GM23338 (cell line): Measurements from ENCODE around the gene DPH6. TPM values are rescaled to one million over a fixed set of nuclear protein-coding genes. Genes with fewer than 3 reads are reported as not detected.

Experiments
- ATAC-seq: fragments of 200-7000 bp; cut with Tn5 transposase; 3 replicates; pipeline ENCODE4 v1.9.1; 2020
- DNase-seq: peaks from one replicate; pipeline ENCODE4 v3.0.0-alpha.2; 2015; ENCODE audit warnings: low spot score
- H2AFZ ChIP-seq: fragments of 200-600 bp; sonication (generic); 2 replicates; pipeline ENCODE4 v1.8.0; 2016; ENCODE audit warnings: antibody characterized with exemption, mild to moderate bottlenecking, moderate library complexity
- H3F3A ChIP-seq: fragments of 200-600 bp; sonication (generic); replicated peaks from 2 replicates; pipeline ENCODE4 v1.8.0; 2017; ENCODE audit warnings: antibody characterized with exemption, mixed run types, low read depth
- H3K27ac ChIP-seq: fragments of 200-600 bp; sonication (generic); 2 replicates; pipeline ENCODE4 v1.6.1; 2016; ENCODE audit warnings: low read depth
- H3K27me3 ChIP-seq: fragments of 200-600 bp; sonication (generic); 2 replicates; pipeline ENCODE4 v1.8.0; 2016; ENCODE audit warnings: mild to moderate bottlenecking, mixed run types, moderate library complexity; ENCODE audit not compliant: insufficient read depth
- H3K36me3 ChIP-seq: fragments of 200-600 bp; sonication (generic); 2 replicates; pipeline ENCODE4 v1.8.0; 2016; ENCODE audit warnings: mild to moderate bottlenecking; ENCODE audit not compliant: insufficient read depth
- H3K4me1 ChIP-seq: fragments of 200-600 bp; sonication (generic); 2 replicates; pipeline ENCODE4 v1.8.0; 2016; ENCODE audit warnings: mild to moderate bottlenecking, moderate library complexity; ENCODE audit not compliant: insufficient read depth
- H3K4me2 ChIP-seq: fragments of 200-600 bp; sonication (generic); 2 replicates; pipeline ENCODE4 v1.7.1; 2017; ENCODE audit warnings: mixed run types
- H3K4me3 ChIP-seq: fragments of 200-600 bp; sonication (generic); 2 replicates; pipeline ENCODE4 v1.6.1; 2016; ENCODE audit warnings: mixed run types
- H3K79me2 ChIP-seq: fragments of 200-600 bp; sonication (generic); replicated peaks from 2 replicates; pipeline ENCODE4 v1.8.0; 2017; ENCODE audit warnings: mild to moderate bottlenecking; ENCODE audit not compliant: insufficient read depth
- H3K9me2 ChIP-seq: fragments of 200-600 bp; sonication (generic); 2 replicates; pipeline ENCODE4 v1.8.0; 2017; ENCODE audit not compliant: insufficient read depth
- H4K20me1 ChIP-seq: fragments of 200-600 bp; sonication (generic); replicated peaks from 2 replicates; pipeline ENCODE4 v1.8.0; 2017; ENCODE audit warnings: mild to moderate bottlenecking; ENCODE audit not compliant: insufficient read depth
- H3K27ac Mint-ChIP-seq: 2 replicates; pipeline ENCODE4 v1.8.0; 2020; ENCODE audit warnings: inconsistent platforms, mild to moderate bottlenecking, moderate library complexity, mixed read lengths
- H3K27me3 Mint-ChIP-seq: 3 replicates; pipeline ENCODE4 v1.8.0; 2022; ENCODE audit warnings: low read depth, mild to moderate bottlenecking, moderate library complexity, mixed read lengths, inconsistent platforms; ENCODE audit not compliant: insufficient read depth, poor library complexity
- H3K36me3 Mint-ChIP-seq: 3 replicates; pipeline ENCODE4 v1.8.0; 2021; ENCODE audit warnings: low read depth, mild to moderate bottlenecking, inconsistent platforms, moderate library complexity, mixed read lengths
- H3K4me1 Mint-ChIP-seq: 3 replicates; pipeline ENCODE4 v1.8.0; 2020; ENCODE audit warnings: mild to moderate bottlenecking, inconsistent platforms, mixed read lengths
- H3K4me3 Mint-ChIP-seq: 3 replicates; pipeline ENCODE4 v1.8.0; 2021; ENCODE audit warnings: moderate library complexity, mild to moderate bottlenecking, inconsistent platforms, mixed read lengths
- H3K9me3 Mint-ChIP-seq: 3 replicates; pipeline ENCODE4 v1.8.0; 2020; ENCODE audit warnings: moderate library complexity, mild to moderate bottlenecking, inconsistent platforms, mixed read lengths
- CREB1 ChIP-seq: fragments of 250-450 bp; sonication (Bioruptor Pico); IDR thresholded peaks from 2 replicates; pipeline ENCODE4 v1.5.0; 2020; ENCODE audit warnings: low read depth, mild to moderate bottlenecking, moderate library complexity
- EZH2 ChIP-seq: fragments of 200-600 bp; sonication (generic); IDR thresholded peaks from one replicate; pipeline ENCODE4 v1.8.0; 2017; ENCODE audit warnings: antibody characterized with exemption, mild to moderate bottlenecking, low read depth; ENCODE audit not compliant: unreplicated experiment
- EZH2phosphoT487 ChIP-seq: fragments of 200-600 bp; sonication (generic); IDR thresholded peaks from one replicate; pipeline ENCODE4 v1.8.1; 2018; ENCODE audit warnings: antibody characterized with exemption; ENCODE audit not compliant: unreplicated experiment
- JUNB ChIP-seq: IDR thresholded peaks from one replicate; pipeline ENCODE4 v1.6.1; 2016; ENCODE audit warnings: antibody characterized with exemption; ENCODE audit not compliant: unreplicated experiment
- NANOG ChIP-seq: IDR thresholded peaks from 2 replicates; pipeline ENCODE4 v1.6.1; 2016; ENCODE audit warnings: antibody characterized with exemption, borderline replicate concordance
- POLR2AphosphoS5 ChIP-seq: IDR thresholded peaks from 2 replicates; pipeline ENCODE4 v1.6.1; 2016; ENCODE audit warnings: antibody characterized with exemption, low read depth
- STAT1 ChIP-seq: IDR thresholded peaks from one replicate; pipeline ENCODE4 v1.6.1; 2016; ENCODE audit warnings: antibody characterized with exemption; ENCODE audit not compliant: unreplicated experiment
- ZNF114 ChIP-seq: fragments of 250-450 bp; sonication (Bioruptor Pico); IDR thresholded peaks from 2 replicates; pipeline ENCODE4 v1.5.0; 2020; ENCODE audit warnings: mild to moderate bottlenecking, moderate library complexity
- ZNF331 ChIP-seq: fragments of 250-450 bp; sonication (Bioruptor Pico); IDR thresholded peaks from 2 replicates; pipeline ENCODE4 v1.5.0; 2020; ENCODE audit warnings: low read depth, mild to moderate bottlenecking, moderate library complexity
- polyA plus RNA-seq: library from polyadenylated mRNA; unstranded; fragments of >200 nt; fragmentation: Nextera tagmentation; extraction: Ambion mirVana; gene quantifications from 2 replicates; pipeline ENCODE4 v1.2.1, GENCODE V29; 2016
- total RNA-seq: library from RNA; depleted of rRNA; stranded (reverse); fragments of >200 nt; shearing (Covaris generic); gene quantifications from 2 replicates; pipeline ENCODE4 v1.2.3, GENCODE V29; 2014
- TF ChIP-seq, protein P1 (sequence below), 2 experiments: fragments of 200-600 bp in 1 of 2; sonication (generic) in 1 of 2; conservative IDR thresholded peaks; 2 replicates each; pipeline versions ENCODE4 v1.5.1 to v1.6.1; 2016 to 2017; ENCODE audit warnings: antibody characterized with exemption in 2 of 2, low read depth in 2 of 2, mild to moderate bottlenecking in 2 of 2, moderate library complexity in 1 of 2
- TF ChIP-seq, protein P2 (sequence below): IDR thresholded peaks from one replicate; pipeline ENCODE4 v1.6.1; 2018; ENCODE audit warnings: antibody characterized with exemption; ENCODE audit not compliant: unreplicated experiment
- TF ChIP-seq, protein P3 (sequence below): fragments of 250-450 bp; sonication (Bioruptor Pico); IDR thresholded peaks from 2 replicates; pipeline ENCODE4 v1.5.0; 2020; ENCODE audit warnings: mild to moderate bottlenecking, moderate library complexity
- TF ChIP-seq, protein P4 (sequence below): IDR thresholded peaks from 2 replicates; pipeline ENCODE4 v1.6.1; 2016; ENCODE audit warnings: antibody characterized with exemption

DPH6 gene
- total and polyA plus RNA-seq, 2 experiments from 2014 or later = 37.9 to 46.9 TPM

DNA sequence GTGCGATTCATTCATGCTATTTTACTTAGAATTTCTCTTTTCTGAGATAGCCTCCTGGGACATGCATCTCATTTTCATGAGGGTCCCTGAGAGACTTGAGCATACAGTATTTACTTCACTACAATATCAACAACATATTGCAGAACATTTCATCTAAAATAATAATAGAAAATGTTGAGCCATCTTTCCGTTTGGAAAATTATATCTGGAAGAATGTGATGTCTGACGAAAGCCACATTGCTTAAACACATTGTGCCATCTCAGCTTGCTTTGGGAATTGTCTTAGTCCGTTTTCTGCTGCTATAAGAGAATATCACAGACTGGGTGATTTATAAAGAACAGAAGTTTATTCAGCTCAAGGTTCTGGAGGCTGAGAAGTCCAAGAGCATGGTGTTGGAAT, 55.5 kb downstream of the DPH6 start:
- no peak overlapping the region for H3K4me2 ChIP-seq
- no peak overlapping the region for H3K4me3 ChIP-seq
- no peaks in the 10 kb centered on the region for H3K4me1 Mint-ChIP-seq
- no peaks in the 10 kb centered on the region for H3F3A ChIP-seq
- TF ChIP-seq EZH2 (no peak), STAT1 (no peak), ZNF331 (CRISPR knock-in tag) (no peak), POLR2AphosphoS5 (no peak), JUNB (no peak), CREB1 (CRISPR knock-in tag) (no peak), ZNF114 (CRISPR knock-in tag) (no peak), NANOG (no peak), EZH2phosphoT487 (no peak)
- TF ChIP-seq, protein P1, sequence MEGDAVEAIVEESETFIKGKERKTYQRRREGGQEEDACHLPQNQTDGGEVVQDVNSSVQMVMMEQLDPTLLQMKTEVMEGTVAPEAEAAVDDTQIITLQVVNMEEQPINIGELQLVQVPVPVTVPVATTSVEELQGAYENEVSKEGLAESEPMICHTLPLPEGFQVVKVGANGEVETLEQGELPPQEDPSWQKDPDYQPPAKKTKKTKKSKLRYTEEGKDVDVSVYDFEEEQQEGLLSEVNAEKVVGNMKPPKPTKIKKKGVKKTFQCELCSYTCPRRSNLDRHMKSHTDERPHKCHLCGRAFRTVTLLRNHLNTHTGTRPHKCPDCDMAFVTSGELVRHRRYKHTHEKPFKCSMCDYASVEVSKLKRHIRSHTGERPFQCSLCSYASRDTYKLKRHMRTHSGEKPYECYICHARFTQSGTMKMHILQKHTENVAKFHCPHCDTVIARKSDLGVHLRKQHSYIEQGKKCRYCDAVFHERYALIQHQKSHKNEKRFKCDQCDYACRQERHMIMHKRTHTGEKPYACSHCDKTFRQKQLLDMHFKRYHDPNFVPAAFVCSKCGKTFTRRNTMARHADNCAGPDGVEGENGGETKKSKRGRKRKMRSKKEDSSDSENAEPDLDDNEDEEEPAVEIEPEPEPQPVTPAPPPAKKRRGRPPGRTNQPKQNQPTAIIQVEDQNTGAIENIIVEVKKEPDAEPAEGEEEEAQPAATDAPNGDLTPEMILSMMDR (conservative IDR thresholded peaks at IDR 0.05; ENCODE audit: low read depth in 2 of 2) = no peak
- TF ChIP-seq, protein P2, sequence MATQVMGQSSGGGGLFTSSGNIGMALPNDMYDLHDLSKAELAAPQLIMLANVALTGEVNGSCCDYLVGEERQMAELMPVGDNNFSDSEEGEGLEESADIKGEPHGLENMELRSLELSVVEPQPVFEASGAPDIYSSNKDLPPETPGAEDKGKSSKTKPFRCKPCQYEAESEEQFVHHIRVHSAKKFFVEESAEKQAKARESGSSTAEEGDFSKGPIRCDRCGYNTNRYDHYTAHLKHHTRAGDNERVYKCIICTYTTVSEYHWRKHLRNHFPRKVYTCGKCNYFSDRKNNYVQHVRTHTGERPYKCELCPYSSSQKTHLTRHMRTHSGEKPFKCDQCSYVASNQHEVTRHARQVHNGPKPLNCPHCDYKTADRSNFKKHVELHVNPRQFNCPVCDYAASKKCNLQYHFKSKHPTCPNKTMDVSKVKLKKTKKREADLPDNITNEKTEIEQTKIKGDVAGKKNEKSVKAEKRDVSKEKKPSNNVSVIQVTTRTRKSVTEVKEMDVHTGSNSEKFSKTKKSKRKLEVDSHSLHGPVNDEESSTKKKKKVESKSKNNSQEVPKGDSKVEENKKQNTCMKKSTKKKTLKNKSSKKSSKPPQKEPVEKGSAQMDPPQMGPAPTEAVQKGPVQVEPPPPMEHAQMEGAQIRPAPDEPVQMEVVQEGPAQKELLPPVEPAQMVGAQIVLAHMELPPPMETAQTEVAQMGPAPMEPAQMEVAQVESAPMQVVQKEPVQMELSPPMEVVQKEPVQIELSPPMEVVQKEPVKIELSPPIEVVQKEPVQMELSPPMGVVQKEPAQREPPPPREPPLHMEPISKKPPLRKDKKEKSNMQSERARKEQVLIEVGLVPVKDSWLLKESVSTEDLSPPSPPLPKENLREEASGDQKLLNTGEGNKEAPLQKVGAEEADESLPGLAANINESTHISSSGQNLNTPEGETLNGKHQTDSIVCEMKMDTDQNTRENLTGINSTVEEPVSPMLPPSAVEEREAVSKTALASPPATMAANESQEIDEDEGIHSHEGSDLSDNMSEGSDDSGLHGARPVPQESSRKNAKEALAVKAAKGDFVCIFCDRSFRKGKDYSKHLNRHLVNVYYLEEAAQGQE = no peak
- TF ChIP-seq, protein P3, sequence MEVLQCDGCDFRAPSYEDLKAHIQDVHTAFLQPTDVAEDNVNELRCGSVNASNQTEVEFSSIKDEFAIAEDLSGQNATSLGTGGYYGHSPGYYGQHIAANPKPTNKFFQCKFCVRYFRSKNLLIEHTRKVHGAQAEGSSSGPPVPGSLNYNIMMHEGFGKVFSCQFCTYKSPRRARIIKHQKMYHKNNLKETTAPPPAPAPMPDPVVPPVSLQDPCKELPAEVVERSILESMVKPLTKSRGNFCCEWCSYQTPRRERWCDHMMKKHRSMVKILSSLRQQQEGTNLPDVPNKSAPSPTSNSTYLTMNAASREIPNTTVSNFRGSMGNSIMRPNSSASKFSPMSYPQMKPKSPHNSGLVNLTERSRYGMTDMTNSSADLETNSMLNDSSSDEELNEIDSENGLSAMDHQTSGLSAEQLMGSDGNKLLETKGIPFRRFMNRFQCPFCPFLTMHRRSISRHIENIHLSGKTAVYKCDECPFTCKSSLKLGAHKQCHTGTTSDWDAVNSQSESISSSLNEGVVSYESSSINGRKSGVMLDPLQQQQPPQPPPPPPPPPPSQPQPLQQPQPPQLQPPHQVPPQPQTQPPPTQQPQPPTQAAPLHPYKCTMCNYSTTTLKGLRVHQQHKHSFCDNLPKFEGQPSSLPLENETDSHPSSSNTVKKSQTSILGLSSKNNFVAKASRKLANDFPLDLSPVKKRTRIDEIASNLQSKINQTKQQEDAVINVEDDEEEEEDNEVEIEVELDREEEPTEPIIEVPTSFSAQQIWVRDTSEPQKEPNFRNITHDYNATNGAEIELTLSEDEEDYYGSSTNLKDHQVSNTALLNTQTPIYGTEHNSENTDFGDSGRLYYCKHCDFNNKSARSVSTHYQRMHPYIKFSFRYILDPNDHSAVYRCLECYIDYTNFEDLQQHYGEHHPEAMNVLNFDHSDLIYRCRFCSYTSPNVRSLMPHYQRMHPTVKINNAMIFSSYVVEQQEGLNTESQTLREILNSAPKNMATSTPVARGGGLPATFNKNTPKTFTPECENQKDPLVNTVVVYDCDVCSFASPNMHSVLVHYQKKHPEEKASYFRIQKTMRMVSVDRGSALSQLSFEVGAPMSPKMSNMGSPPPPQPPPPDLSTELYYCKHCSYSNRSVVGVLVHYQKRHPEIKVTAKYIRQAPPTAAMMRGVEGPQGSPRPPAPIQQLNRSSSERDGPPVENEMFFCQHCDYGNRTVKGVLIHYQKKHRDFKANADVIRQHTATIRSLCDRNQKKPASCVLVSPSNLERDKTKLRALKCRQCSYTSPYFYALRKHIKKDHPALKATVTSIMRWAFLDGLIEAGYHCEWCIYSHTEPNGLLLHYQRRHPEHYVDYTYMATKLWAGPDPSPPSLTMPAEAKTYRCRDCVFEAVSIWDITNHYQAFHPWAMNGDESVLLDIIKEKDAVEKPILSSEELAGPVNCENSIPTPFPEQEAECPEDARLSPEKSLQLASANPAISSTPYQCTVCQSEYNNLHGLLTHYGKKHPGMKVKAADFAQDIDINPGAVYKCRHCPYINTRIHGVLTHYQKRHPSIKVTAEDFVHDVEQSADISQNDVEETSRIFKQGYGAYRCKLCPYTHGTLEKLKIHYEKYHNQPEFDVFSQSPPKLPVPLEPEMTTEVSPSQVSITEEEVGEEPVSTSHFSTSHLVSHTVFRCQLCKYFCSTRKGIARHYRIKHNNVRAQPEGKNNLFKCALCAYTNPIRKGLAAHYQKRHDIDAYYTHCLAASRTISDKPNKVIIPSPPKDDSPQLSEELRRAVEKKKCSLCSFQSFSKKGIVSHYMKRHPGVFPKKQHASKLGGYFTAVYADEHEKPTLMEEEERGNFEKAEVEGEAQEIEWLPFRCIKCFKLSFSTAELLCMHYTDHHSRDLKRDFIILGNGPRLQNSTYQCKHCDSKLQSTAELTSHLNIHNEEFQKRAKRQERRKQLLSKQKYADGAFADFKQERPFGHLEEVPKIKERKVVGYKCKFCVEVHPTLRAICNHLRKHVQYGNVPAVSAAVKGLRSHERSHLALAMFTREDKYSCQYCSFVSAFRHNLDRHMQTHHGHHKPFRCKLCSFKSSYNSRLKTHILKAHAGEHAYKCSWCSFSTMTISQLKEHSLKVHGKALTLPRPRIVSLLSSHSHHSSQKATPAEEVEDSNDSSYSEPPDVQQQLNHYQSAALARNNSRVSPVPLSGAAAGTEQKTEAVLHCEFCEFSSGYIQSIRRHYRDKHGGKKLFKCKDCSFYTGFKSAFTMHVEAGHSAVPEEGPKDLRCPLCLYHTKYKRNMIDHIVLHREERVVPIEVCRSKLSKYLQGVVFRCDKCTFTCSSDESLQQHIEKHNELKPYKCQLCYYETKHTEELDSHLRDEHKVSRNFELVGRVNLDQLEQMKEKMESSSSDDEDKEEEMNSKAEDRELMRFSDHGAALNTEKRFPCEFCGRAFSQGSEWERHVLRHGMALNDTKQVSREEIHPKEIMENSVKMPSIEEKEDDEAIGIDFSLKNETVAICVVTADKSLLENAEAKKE (CRISPR knock-in tag) = no peak
- TF ChIP-seq, protein P4, sequence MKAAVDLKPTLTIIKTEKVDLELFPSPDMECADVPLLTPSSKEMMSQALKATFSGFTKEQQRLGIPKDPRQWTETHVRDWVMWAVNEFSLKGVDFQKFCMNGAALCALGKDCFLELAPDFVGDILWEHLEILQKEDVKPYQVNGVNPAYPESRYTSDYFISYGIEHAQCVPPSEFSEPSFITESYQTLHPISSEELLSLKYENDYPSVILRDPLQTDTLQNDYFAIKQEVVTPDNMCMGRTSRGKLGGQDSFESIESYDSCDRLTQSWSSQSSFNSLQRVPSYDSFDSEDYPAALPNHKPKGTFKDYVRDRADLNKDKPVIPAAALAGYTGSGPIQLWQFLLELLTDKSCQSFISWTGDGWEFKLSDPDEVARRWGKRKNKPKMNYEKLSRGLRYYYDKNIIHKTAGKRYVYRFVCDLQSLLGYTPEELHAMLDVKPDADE = no peak
- H3K79me2 ChIP-seq = no peaks in the 10 kb centered on the region
- no peaks in the 10 kb centered on the region for H3K9me2 ChIP-seq
- peaks cover 34% of the 10 kb centered on the region for H3K9me3 Mint-ChIP-seq
- ATAC-seq (no peak), DNase-seq (no peak)
- peaks cover 9% of the 10 kb centered on the region for H3K36me3 ChIP-seq
- H3K27ac ChIP-seq = no peak overlapping the region
- H3K4me3 Mint-ChIP-seq = no peak overlapping the region
- no peaks in the 10 kb centered on the region for H3K27me3 ChIP-seq
- H3K4me1 ChIP-seq = peaks cover 6% of the 10 kb centered on the region; the same call in 1 of the 2 replicates
- H3K27ac Mint-ChIP-seq = no peak overlapping the region
- H3K36me3 Mint-ChIP-seq = peaks cover 44% of the 10 kb centered on the region
- H3K27me3 Mint-ChIP-seq = peaks cover 4% of the 10 kb centered on the region
- no peak overlapping the region for H2AFZ ChIP-seq
- H4K20me1 ChIP-seq = no peaks in the 10 kb centered on the region
